Activated B cell treated with CpG ODN at 0.5 μM for 24 hours (primary cell): Measurements from ENCODE around the gene CDSN. TPM values are rescaled to one million over a fixed set of nuclear protein-coding genes. Genes with fewer than 3 reads are reported as not detected.

ENCODE experiments used
- ATAC-seq: fragments of 200-7000 bp; cut with Tn5 transposase; one replicate; pipeline ENCODE4 v1.10.0; 2021; ENCODE audit warnings: low read depth, mild to moderate bottlenecking, moderate library complexity
- CTCF ChIA-PET: fragments of 350-600 bp; sonication (Branson Sonifier 250); formaldehyde crosslinking; loops from one replicate; lab custom pipeline; 2021; ENCODE audit warnings: antibody characterized with exemption; lab: Charles Lee
- POLR2A ChIA-PET: fragments of 350-600 bp; sonication (Branson Sonifier 250); formaldehyde crosslinking; loops from one replicate; lab custom pipeline; 2021; ENCODE audit warnings: antibody characterized with exemption; lab: Charles Lee
- DNase-seq: peaks from one replicate; pipeline ENCODE4 v3.0.0; 2022
- H3K27ac Mint-ChIP-seq: one replicate; pipeline ENCODE4 v1.8.0; 2020; ENCODE audit warnings: mixed read lengths
- H3K27me3 Mint-ChIP-seq: one replicate; pipeline ENCODE4 v1.8.0; 2021; ENCODE audit warnings: mixed read lengths
- H3K36me3 Mint-ChIP-seq: one replicate; pipeline ENCODE4 v1.8.0; 2021; ENCODE audit warnings: low read depth, mixed read lengths
- H3K4me1 Mint-ChIP-seq: one replicate; pipeline ENCODE4 v1.8.0; 2021; ENCODE audit warnings: mixed read lengths
- H3K4me3 Mint-ChIP-seq: one replicate; pipeline ENCODE4 v1.8.0; 2020; ENCODE audit warnings: mild to moderate bottlenecking, mixed read lengths
- H3K9me3 Mint-ChIP-seq: one replicate; pipeline ENCODE4 v1.8.0; 2020; ENCODE audit warnings: mixed read lengths
- CTCF ChIP-seq: fragments of 200-600 bp; IDR thresholded peaks from one replicate; pipeline ENCODE4 v1.8.0; 2022; ENCODE audit warnings: antibody characterized with exemption, mild to moderate bottlenecking
- intact Hi-C: fragments of 100-400 bp; cut with micrococcal nuclease; formaldehyde crosslinking; loops from one replicate; pipeline ENCODE4 v1.15.1; 2024
- total RNA-seq: library from RNA; stranded (reverse); gene quantifications from 2 replicates; pipeline ENCODE4 v1.2.3, GENCODE V29; 2022

CDSN gene
- total RNA-seq, 1 donor from 2014 or later: not detected

GRCh38 chr6:31143148-31143547 lies 22.9 kb upstream of the CDSN start:
- no peak for ATAC-seq
- Mint-ChIP-seq H3K27ac (no peak overlapping the region), H3K27me3 (no peaks in the 10 kb centered on the region), H3K4me1 (peaks cover 3% of the 10 kb centered on the region), H3K9me3 (no peaks in the 10 kb centered on the region), H3K4me3 (no peak overlapping the region), H3K36me3 (peaks cover 37% of the 10 kb centered on the region)
- ChIA-PET CTCF (interaction anchor here (1.0 to 1.5 kb wide), 2 partner anchors 9 to 49 kb away, joined by 3 read pairs; no protein-coding TSS in a partner anchor), POLR2A (no interaction called here)
- intact Hi-C loops: no loop called here
- DNase-seq: no peak
- no peak for TF ChIP-seq CTCF

GRCh38 chr6:31142361-31142761 lies 22.1 kb upstream of the CDSN start:
- ChIA-PET POLR2A (no interaction called here), CTCF (interaction anchor here (0.8 to 0.9 kb wide), 2 partner anchors 8 to 50 kb away, joined by 3 to 4 read pairs; no protein-coding TSS in a partner anchor)
- DNase-seq: no peak
- peaks cover 37% of the 10 kb centered on the region for H3K36me3 Mint-ChIP-seq
- no peaks in the 10 kb centered on the region for H3K9me3 Mint-ChIP-seq
- H3K27me3 Mint-ChIP-seq: no peaks in the 10 kb centered on the region
- H3K27ac Mint-ChIP-seq: no peak overlapping the region
- peaks cover 6% of the 10 kb centered on the region for H3K4me1 Mint-ChIP-seq
- no peak for ATAC-seq
- intact Hi-C loops: no loop called here
- no peak for TF ChIP-seq CTCF
- no peak overlapping the region for H3K4me3 Mint-ChIP-seq

- CTCF ChIA-PET: no interaction called here
- H3K4me3 Mint-ChIP-seq: no peak overlapping the region
- H3K36me3 Mint-ChIP-seq: peaks cover 26% of the 10 kb centered on the region
- no peak for TF ChIP-seq CTCF
- POLR2A ChIA-PET: no interaction called here
- peaks cover 7% of the 10 kb centered on the region for H3K4me1 Mint-ChIP-seq
- H3K27ac Mint-ChIP-seq: no peak overlapping the region
- ATAC-seq (no peak), DNase-seq (no peak)
- H3K27me3 Mint-ChIP-seq: no peaks in the 10 kb centered on the region
- intact Hi-C loops: no loop called here
- no peaks in the 10 kb centered on the region for H3K9me3 Mint-ChIP-seq
Measured at GRCh38 chr6:31140643-31141042, 20.4 kb upstream of the CDSN start.

- Mint-ChIP-seq H3K9me3 (no peaks in the 10 kb centered on the region), H3K27ac (no peak overlapping the region), H3K4me1 (peaks cover 7% of the 10 kb centered on the region), H3K36me3 (peaks cover 16% of the 10 kb centered on the region), H3K4me3 (no peak overlapping the region), H3K27me3 (no peaks in the 10 kb centered on the region)
- ATAC-seq (no peak), DNase-seq (no peak)
- intact Hi-C loops: no loop called here
- ChIA-PET CTCF (interaction anchor here (1.3 to 3.1 kb wide), 3 partner anchors 53 to 235 kb away, joined by 3 to 30 read pairs (median 21); no protein-coding TSS in a partner anchor), POLR2A (no interaction called here)
- TF ChIP-seq CTCF: no peak
Measured at GRCh38 chr6:31139599-31139998, 19.4 kb upstream of the CDSN start.

- no peak for DNase-seq
- H3K27me3 Mint-ChIP-seq: no peaks in the 10 kb centered on the region
- TF ChIP-seq CTCF: no peak
- ChIA-PET CTCF (interaction anchor here (1.0 to 3.1 kb wide), 5 partner anchors 50 to 236 kb away, joined by 3 to 30 read pairs (median 6); no protein-coding TSS in a partner anchor), POLR2A (no interaction called here)
- no peak for ATAC-seq
- intact Hi-C loops: no loop called here
- H3K9me3 Mint-ChIP-seq: no peaks in the 10 kb centered on the region
- H3K4me3 Mint-ChIP-seq: no peak within 1 kb of the TSS
- H3K27ac Mint-ChIP-seq: no peak within 1 kb of the TSS
- H3K36me3 Mint-ChIP-seq: peaks cover 10% of the 10 kb centered on the region
- H3K4me1 Mint-ChIP-seq: peaks cover 7% of the 10 kb centered on the region
Measured at GRCh38 chr6:31138982-31139381, 18.7 kb upstream of the CDSN start, which contains the start of gene PSORS1C2. Gene PSORS1C2, minus strand, starts transcription at chr6:31139066. Its CDS starts 40 bp downstream, at chr6:31139026.
